H1 (cell line): Measurements from ENCODE around the gene F10. TPM values are rescaled to one million over a fixed set of nuclear protein-coding genes. Genes with fewer than 3 reads are reported as not detected.

Experiments
- CTCF ChIA-PET: fragments of 300-600 bp; sonication (Branson Sonifier 250); formaldehyde crosslinking; loops from one replicate; lab custom pipeline; 2021; ENCODE audit not compliant: partially characterized antibody; lab: Charles Lee
- POLR2A ChIA-PET: fragments of 300-600 bp; sonication (Branson Sonifier 250); formaldehyde crosslinking; loops from one replicate; lab custom pipeline; 2021; ENCODE audit warnings: inconsistent platforms; ENCODE audit not compliant: partially characterized antibody; lab: Charles Lee
- DNase-seq, 2 experiments: peaks; one replicate each; pipeline versions ENCODE4 v3.0.0 to v3.0.0-alpha.2; 2010 to 2022; ENCODE audit warnings: low spot score in 2 of 2, low read depth in 1 of 2, mixed read lengths in 1 of 2
- FAIRE-seq: peaks from 2 replicates; lab custom pipeline; 2011; peaks lifted over from hg19 to GRCh38; lab: Jason Lieb, UNC
- H2AFZ ChIP-seq: 2 replicates; pipeline ENCODE4 v1.8.1; 2012; ENCODE audit warnings: low read length, inconsistent platforms
- H2AK5ac ChIP-seq: 2 replicates; pipeline ENCODE4 v1.6.1; 2013; ENCODE audit warnings: low read depth, low read length
- H2BK120ac ChIP-seq: replicated peaks from 2 replicates; pipeline ENCODE3; 2013; ENCODE audit warnings: low read depth, low read length, inconsistent platforms
- H2BK12ac ChIP-seq: 2 replicates; pipeline ENCODE4 v1.6.1; 2013; ENCODE audit warnings: low read depth, low read length
- H2BK15ac ChIP-seq: 2 replicates; pipeline ENCODE4 v1.6.1; 2013; ENCODE audit warnings: low read length
- H2BK20ac ChIP-seq: 2 replicates; pipeline ENCODE4 v1.6.1; 2013; ENCODE audit warnings: low read length
- H2BK5ac ChIP-seq: 2 replicates; pipeline ENCODE4 v1.6.1; 2013; ENCODE audit warnings: low read depth, low read length
- H3K14ac ChIP-seq: 2 replicates; pipeline ENCODE4 v1.6.1; 2013; ENCODE audit warnings: inconsistent platforms; ENCODE audit not compliant: insufficient read length
- H3K18ac ChIP-seq: 2 replicates; pipeline ENCODE4 v1.6.1; 2013; ENCODE audit warnings: low read length; ENCODE audit errors: extremely low read depth
- H3K23ac ChIP-seq: 2 replicates; pipeline ENCODE4 v1.6.1; 2013; ENCODE audit warnings: inconsistent platforms; ENCODE audit not compliant: insufficient read length
- H3K23me2 ChIP-seq: 2 replicates; pipeline ENCODE4 v1.6.1; 2013; ENCODE audit warnings: low read depth, low read length
- H3K27ac ChIP-seq: 2 replicates; pipeline ENCODE4 v1.6.1; 2011; ENCODE audit warnings: low read depth, low read length, inconsistent platforms
- H3K27me3 ChIP-seq, 4 experiments: replicated peaks in 1 of 4; 1 replicate in 1 of 4; 2 replicates in 3 of 4; pipeline versions ENCODE4 v1.6.1 to v1.8.1; 2011 to 2013; ENCODE audit warnings: low read length in 3 of 4, mild to moderate bottlenecking in 3 of 4, inconsistent platforms in 2 of 4, mixed read lengths in 2 of 4, moderate library complexity in 1 of 4; ENCODE audit not compliant: control insufficient read depth in 3 of 4, insufficient read depth in 3 of 4; ENCODE audit errors: extremely low read depth in 1 of 4
- H3K36me3 ChIP-seq, 4 experiments: 2 replicates each; pipeline versions ENCODE4 v1.6.1 to v1.8.1; 2011 to 2013; ENCODE audit warnings: mild to moderate bottlenecking in 4 of 4, low read length in 3 of 4, moderate library complexity in 2 of 4, control low read depth in 1 of 4, inconsistent platforms in 1 of 4; ENCODE audit not compliant: insufficient read depth in 4 of 4, control insufficient read depth in 2 of 4
- H3K4ac ChIP-seq: replicated peaks from 2 replicates; pipeline ENCODE3; 2013; ENCODE audit warnings: low read length, low read depth, mixed read lengths, inconsistent platforms; ENCODE audit not compliant: insufficient read length
- H3K4me1 ChIP-seq, 4 experiments: replicated peaks in 1 of 4; 1 replicate in 1 of 4; 2 replicates in 3 of 4; pipeline versions ENCODE4 v1.6.1 to v1.8.1; 2011 to 2013; ENCODE audit warnings: low read length in 3 of 4, inconsistent platforms in 2 of 4, mixed read lengths in 1 of 4; ENCODE audit not compliant: insufficient read depth in 4 of 4, control insufficient read depth in 3 of 4
- H3K4me2 ChIP-seq, 2 experiments: 2 replicates each; pipeline versions ENCODE4 v1.6.1 to v1.8.1; 2011 to 2013; ENCODE audit warnings: low read depth in 2 of 2, low read length in 2 of 2, control low read depth in 1 of 2, inconsistent platforms in 1 of 2, mild to moderate bottlenecking in 1 of 2; ENCODE audit not compliant: insufficient read depth in 1 of 2
- H3K4me3 ChIP-seq, 4 experiments: fragments of 200-600, 300-600 bp in 1 of 4; sonication (generic), shearing (Covaris generic), sonication (Bioruptor Twin) in 1 of 4; 2 replicates each; pipeline versions ENCODE4 v1.5.1 to v1.8.1; 2011 to 2016; ENCODE audit warnings: low read length in 4 of 4, low read depth in 3 of 4, control low read depth in 2 of 4, inconsistent platforms in 2 of 4, mild to moderate bottlenecking in 2 of 4, mixed read lengths in 1 of 4, moderate library complexity in 1 of 4; ENCODE audit not compliant: insufficient read depth in 2 of 4; ENCODE audit errors: extremely low read depth in 1 of 4
- H3K56ac ChIP-seq: replicated peaks from 2 replicates; pipeline ENCODE3; 2013; ENCODE audit warnings: low read depth, mild to moderate bottlenecking, mixed read lengths, low read length, inconsistent platforms; ENCODE audit not compliant: insufficient read length
- H3K79me1 ChIP-seq: 2 replicates; pipeline ENCODE4 v1.6.1; 2013; ENCODE audit warnings: low read depth, low read length, control low read depth
- H3K79me2 ChIP-seq, 2 experiments: 2 replicates each; pipeline versions ENCODE4 v1.6.1 to v1.8.1; 2012 to 2013; ENCODE audit warnings: low read length in 2 of 2, mild to moderate bottlenecking in 2 of 2, inconsistent platforms in 1 of 2; ENCODE audit not compliant: insufficient read depth in 2 of 2, control insufficient read depth in 1 of 2
- H3K9ac ChIP-seq, 4 experiments: replicated peaks in 1 of 4; 1 replicate in 1 of 4; 2 replicates in 3 of 4; pipeline versions ENCODE4 v1.6.1 to v1.8.1; 2011 to 2013; ENCODE audit warnings: low read depth in 3 of 4, low read length in 3 of 4, control low read depth in 2 of 4, mild to moderate bottlenecking in 2 of 4, moderate library complexity in 2 of 4, inconsistent platforms in 1 of 4; ENCODE audit errors: extremely low read depth in 1 of 4
- H3K9me3 ChIP-seq, 2 experiments: 2 replicates each; pipeline versions ENCODE4 v1.6.1 to v1.8.1; 2012 to 2013; ENCODE audit warnings: mild to moderate bottlenecking in 2 of 2, moderate library complexity in 2 of 2, control low read depth in 1 of 2, inconsistent platforms in 1 of 2, low read depth in 1 of 2, low read length in 1 of 2, mixed read lengths in 1 of 2; ENCODE audit not compliant: insufficient read depth in 2 of 2
- H4K20me1 ChIP-seq, 2 experiments: replicated peaks in 1 of 2; 2 replicates each; pipeline versions ENCODE3 to v1.8.1; 2011 to 2013; ENCODE audit warnings: inconsistent platforms in 2 of 2, low read length in 2 of 2, mild to moderate bottlenecking in 1 of 2; ENCODE audit not compliant: insufficient read depth in 2 of 2, control insufficient read depth in 1 of 2
- H4K5ac ChIP-seq: 2 replicates; pipeline ENCODE4 v1.6.1; 2013; ENCODE audit warnings: low read length, low read depth, mixed read lengths, inconsistent platforms; ENCODE audit not compliant: insufficient read length
- H4K8ac ChIP-seq: 2 replicates; pipeline ENCODE4 v1.8.0; 2013; ENCODE audit warnings: mild to moderate bottlenecking, moderate library complexity, low read length, inconsistent platforms; ENCODE audit not compliant: insufficient read depth; ENCODE audit errors: extremely low read depth
- H4K91ac ChIP-seq: replicated peaks from 2 replicates; pipeline ENCODE3; 2013; ENCODE audit warnings: low read length, mixed read lengths, inconsistent platforms; ENCODE audit not compliant: insufficient read length
- CHD2 ChIP-seq: IDR thresholded peaks from 2 replicates; pipeline ENCODE4 v1.6.1; 2012; ENCODE audit warnings: low read length, improper control_type of control experiment
- CTBP2 ChIP-seq: IDR thresholded peaks from 2 replicates; pipeline ENCODE4 v1.7.0; 2011; ENCODE audit warnings: borderline replicate concordance, mild to moderate bottlenecking, moderate library complexity, mixed read lengths, low read length; ENCODE audit not compliant: insufficient read depth, insufficient read length
- EZH2 ChIP-seq: fragments of 200-600 bp; sonication (generic); IDR thresholded peaks from 2 replicates; pipeline ENCODE4 v1.7.1; 2012; ENCODE audit warnings: low read depth, mild to moderate bottlenecking, moderate library complexity, low read length, inconsistent platforms; ENCODE audit not compliant: severe bottlenecking
- JUN ChIP-seq: IDR thresholded peaks from 2 replicates; pipeline ENCODE4 v1.6.1; 2011; ENCODE audit warnings: low read depth, mild to moderate bottlenecking, improper control_type of control experiment, low read length
- JUND ChIP-seq: IDR thresholded peaks from 2 replicates; pipeline ENCODE4 v1.6.1; 2011; ENCODE audit warnings: mild to moderate bottlenecking, improper control_type of control experiment, low read length
- NANOG ChIP-seq: IDR thresholded peaks from 2 replicates; pipeline ENCODE4 v1.6.1; 2011; ENCODE audit warnings: low read length, low read depth, mild to moderate bottlenecking, inconsistent platforms; ENCODE audit not compliant: insufficient read depth, poor library complexity, severe bottlenecking
- RXRA ChIP-seq: IDR thresholded peaks from 2 replicates; pipeline ENCODE4 v1.6.1; 2011; ENCODE audit warnings: low read depth, mild to moderate bottlenecking, low read length, moderate library complexity; ENCODE audit not compliant: insufficient read depth
- TBP ChIP-seq: IDR thresholded peaks from 2 replicates; pipeline ENCODE4 v1.6.1; 2011; ENCODE audit warnings: low read depth, low read length, improper control_type of control experiment
- YY1 ChIP-seq: IDR thresholded peaks from 2 replicates; pipeline ENCODE4 v1.6.1; 2011; ENCODE audit warnings: low read depth, mild to moderate bottlenecking, low read length
- WGBS, 2 experiments: shearing (Covaris generic) in 1 of 2; methylation state at CpG; one replicate each; pipeline versions ENCODE4 v1.1.6 to v1.1.7; 2013 to 2015; ENCODE audit warnings: low lambda C conversion rate in 2 of 2, mixed read lengths in 2 of 2, inconsistent platforms in 1 of 2, low coverage in 1 of 2, missing lambda C conversion rate in 1 of 2; ENCODE audit not compliant: insufficient replicate concordance in 2 of 2, insufficient coverage in 1 of 2, insufficient read length in 1 of 2; ENCODE audit errors: extremely low coverage in 1 of 2, missing lambda C conversion rate in 1 of 2; 5-methylcytosine and 5-hydroxymethylcytosine counted together
- polyA plus RNA-seq, 7 experiments: library from polyadenylated mRNA; depleted of rRNA in 3 of 7; stranded (reverse) in 5 of 7; unstranded in 2 of 7; fragments of >200 nt in 5 of 7; fragments of 200-250 nt in 2 of 7; gene quantifications; 1 replicate in 5 of 7; 2 replicates in 1 of 7; 4 replicates in 1 of 7; pipeline versions ENCODE4 v1.2.1 to v1.2.3, GENCODE V29; 2011 to 2013; ENCODE audit warnings: missing spikeins in 2 of 7, mixed read lengths in 2 of 7
- total RNA-seq: library from RNA; stranded (reverse); fragmentation: NEBNext Ultra II Directional; extraction: Animal tissue kit (Norgen Biotek cat#: 25700); gene quantifications from 2 replicates; pipeline ENCODE4 v1.2.1, GENCODE V29; 2021
- TF ChIP-seq, protein P1 (sequence below), 3 experiments: IDR thresholded peaks; 1 replicate in 2 of 3; 2 replicates in 1 of 3; pipeline versions ENCODE4 v1.5.1 to v1.6.1; 2011; ENCODE audit warnings: low read length in 3 of 3, mild to moderate bottlenecking in 3 of 3, inconsistent platforms in 2 of 3, low read depth in 1 of 3, moderate library complexity in 1 of 3; ENCODE audit not compliant: insufficient read depth in 1 of 3; ENCODE audit errors: control extremely low read depth in 1 of 3

F10 gene
- total and polyA plus RNA-seq, 2 of the 8 experiments (the other 6 are each of a cell fraction or from before 2014, with no cell fraction given): 2.0 to 4.2 TPM

DNA sequence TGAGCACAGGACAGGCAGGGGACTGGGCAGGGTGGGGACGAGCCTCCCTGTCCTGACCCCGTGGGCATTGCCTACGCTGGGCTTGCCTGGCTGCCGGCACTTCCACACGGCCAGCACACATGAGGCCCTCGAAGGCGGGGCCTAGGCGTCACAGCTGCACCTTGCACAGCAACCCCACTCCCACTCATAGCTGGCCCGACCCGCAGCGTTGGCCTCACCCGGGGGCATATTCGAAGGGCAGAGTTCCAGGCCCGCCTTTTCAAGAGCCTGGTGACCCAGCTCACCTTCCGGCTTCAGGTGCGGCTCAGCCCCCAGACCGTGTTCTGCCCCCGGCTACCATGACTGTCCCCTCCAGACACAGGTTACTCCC, 19.0 kb downstream of the F10 start:
- Histone ChIP-seq H3K23ac (no peak overlapping the region), H3K4me3 (no peak overlapping the region), H3K56ac (no peak overlapping the region), H2BK20ac (no peak overlapping the region), H3K27me3 (no peaks in the 10 kb centered on the region), H3K14ac (no peak overlapping the region), H2BK12ac (no peak overlapping the region), H2BK15ac (no peak overlapping the region), H4K20me1 (no peaks in the 10 kb centered on the region), H3K4me1 (peaks cover 0 to 3% (median under 1%) of the 10 kb centered on the region in 4 experiments; a peak in 4 of 7 replicates), H3K23me2 (no peaks in the 10 kb centered on the region), H3K79me1 (no peaks in the 10 kb centered on the region), H3K4ac (no peak overlapping the region), H3K27ac (no peak overlapping the region), H4K5ac (no peak overlapping the region), H2AFZ (no peak overlapping the region), H3K36me3 (no peaks in the 10 kb centered on the region), H3K9ac (no peak overlapping the region), H3K4me2 (no peak overlapping the region), H2BK120ac (no peak overlapping the region), H4K91ac (peak overlapping the region; percentile 17), H2BK5ac (no peak overlapping the region), H3K18ac (no peak overlapping the region), H3K79me2 (no peaks in the 10 kb centered on the region), H3K9me3 (no peaks in the 10 kb centered on the region), H2AK5ac (no peak overlapping the region), H4K8ac (no peak overlapping the region)
- ChIA-PET CTCF (interaction anchor here (1.2 to 1.6 kb wide), 3 partner anchors 17 to 112 kb away, joined by 3 to 5 read pairs (median 5); no protein-coding TSS in a partner anchor), POLR2A (interaction anchor here (0.8 to 1.3 kb wide), 3 partner anchors 10 to 68 kb away, joined by 3 read pairs; partner anchors contain the start of gene CUL4A)
- FAIRE-seq (no peak), DNase-seq (no peak)
- WGBS, 2 experiments: 92% methylated on average over 18 of the region's 18 CpGs; no CpG with 5 or more reads in 1 of the 2 experiments
- no peak for TF ChIP-seq CTBP2
- TF ChIP-seq, protein P1, sequence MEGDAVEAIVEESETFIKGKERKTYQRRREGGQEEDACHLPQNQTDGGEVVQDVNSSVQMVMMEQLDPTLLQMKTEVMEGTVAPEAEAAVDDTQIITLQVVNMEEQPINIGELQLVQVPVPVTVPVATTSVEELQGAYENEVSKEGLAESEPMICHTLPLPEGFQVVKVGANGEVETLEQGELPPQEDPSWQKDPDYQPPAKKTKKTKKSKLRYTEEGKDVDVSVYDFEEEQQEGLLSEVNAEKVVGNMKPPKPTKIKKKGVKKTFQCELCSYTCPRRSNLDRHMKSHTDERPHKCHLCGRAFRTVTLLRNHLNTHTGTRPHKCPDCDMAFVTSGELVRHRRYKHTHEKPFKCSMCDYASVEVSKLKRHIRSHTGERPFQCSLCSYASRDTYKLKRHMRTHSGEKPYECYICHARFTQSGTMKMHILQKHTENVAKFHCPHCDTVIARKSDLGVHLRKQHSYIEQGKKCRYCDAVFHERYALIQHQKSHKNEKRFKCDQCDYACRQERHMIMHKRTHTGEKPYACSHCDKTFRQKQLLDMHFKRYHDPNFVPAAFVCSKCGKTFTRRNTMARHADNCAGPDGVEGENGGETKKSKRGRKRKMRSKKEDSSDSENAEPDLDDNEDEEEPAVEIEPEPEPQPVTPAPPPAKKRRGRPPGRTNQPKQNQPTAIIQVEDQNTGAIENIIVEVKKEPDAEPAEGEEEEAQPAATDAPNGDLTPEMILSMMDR (IDR thresholded peaks at IDR 0.05; ENCODE audit: control extremely low read depth in 1 of 3, insufficient read depth in 1 of 3, low read depth in 1 of 3, low read length in 3 of 3): no peak
- TF ChIP-seq JUND: no peak
- TF ChIP-seq RXRA: no peak
- TF ChIP-seq NANOG: no peak
- TF ChIP-seq YY1: no peak
- no peak for TF ChIP-seq TBP
- TF ChIP-seq CHD2: no peak
- no peak for TF ChIP-seq EZH2
- TF ChIP-seq JUN: no peak
